HEK293 (cell line): Measurements from ENCODE around the gene PEX14.

ENCODE experiments used
- BCL11A ChIP-seq: fragments of 450-650 bp; formaldehyde crosslinking; IDR thresholded peaks from 2 replicates; pipeline ENCODE4 v1.5.1; 2016; ENCODE audit warnings: low read depth, missing biosample characterization, missing genetic modification characterization
- BCL11B ChIP-seq: fragments of 450-650 bp; formaldehyde crosslinking; IDR thresholded peaks from 2 replicates; pipeline ENCODE4 v1.5.1; 2016; ENCODE audit warnings: low read depth, missing biosample characterization, missing genetic modification characterization
- GLI2 ChIP-seq: fragments of 450-650 bp; formaldehyde crosslinking; IDR thresholded peaks from 2 replicates; pipeline ENCODE4; 2017; ENCODE audit warnings: missing biosample characterization, missing genetic modification characterization, low read depth, borderline replicate concordance
- KLF10 ChIP-seq: fragments of 450-650 bp; IDR thresholded peaks from 2 replicates; pipeline ENCODE4 v1.5.1; 2018; ENCODE audit warnings: missing biosample characterization, mild to moderate bottlenecking, missing genetic modification characterization
- KLF17 ChIP-seq: fragments of 450-650 bp; formaldehyde crosslinking; IDR thresholded peaks from 2 replicates; pipeline ENCODE4 v1.5.1; 2016; ENCODE audit warnings: missing biosample characterization, missing genetic modification characterization
- RBAK ChIP-seq: fragments of 450-650 bp; formaldehyde crosslinking; IDR thresholded peaks from 2 replicates; pipeline ENCODE4 v1.5.1; 2016; ENCODE audit warnings: missing biosample characterization, missing genetic modification characterization
- ZBTB17 ChIP-seq: fragments of 450-650 bp; formaldehyde crosslinking; IDR thresholded peaks from 2 replicates; pipeline ENCODE4 v1.5.1; 2016; ENCODE audit warnings: missing biosample characterization, missing genetic modification characterization
- ZBTB8A ChIP-seq: fragments of 450-650 bp; formaldehyde crosslinking; IDR thresholded peaks from 2 replicates; pipeline ENCODE4 v1.5.1; 2016; ENCODE audit warnings: missing biosample characterization, missing genetic modification characterization
- ZIC2 ChIP-seq: fragments of 450-650 bp; formaldehyde crosslinking; IDR thresholded peaks from 2 replicates; pipeline ENCODE4 v1.5.1; 2016; ENCODE audit warnings: missing biosample characterization, missing genetic modification characterization
- ZNF311 ChIP-seq: fragments of 450-650 bp; formaldehyde crosslinking; IDR thresholded peaks from 2 replicates; pipeline ENCODE4 v1.5.1; 2017; ENCODE audit warnings: missing biosample characterization, missing genetic modification characterization, borderline replicate concordance
- ZNF324 ChIP-seq: fragments of 450-650 bp; formaldehyde crosslinking; IDR thresholded peaks from 2 replicates; pipeline ENCODE4 v1.5.1; 2016; ENCODE audit warnings: missing biosample characterization, missing genetic modification characterization
- ZNF341 ChIP-seq: fragments of 450-650 bp; formaldehyde crosslinking; IDR thresholded peaks from 2 replicates; pipeline ENCODE4; 2016; ENCODE audit warnings: low read depth, missing biosample characterization, missing genetic modification characterization
- ZNF366 ChIP-seq: fragments of 450-650 bp; formaldehyde crosslinking; conservative IDR thresholded peaks from 2 replicates; pipeline ENCODE4 v1.5.1; 2016; ENCODE audit warnings: missing biosample characterization, missing genetic modification characterization
- ZNF391 ChIP-seq: fragments of 450-650 bp; formaldehyde crosslinking; IDR thresholded peaks from 2 replicates; pipeline ENCODE4 v1.5.1; 2016; ENCODE audit warnings: low read depth, missing biosample characterization, missing genetic modification characterization, borderline replicate concordance
- ZNF624 ChIP-seq: fragments of 450-650 bp; formaldehyde crosslinking; IDR thresholded peaks from 2 replicates; pipeline ENCODE4 v1.5.1; 2017; ENCODE audit warnings: missing biosample characterization, missing genetic modification characterization
- ZNF658 ChIP-seq: fragments of 450-650 bp; formaldehyde crosslinking; IDR thresholded peaks from 2 replicates; pipeline ENCODE4; 2016; ENCODE audit warnings: missing biosample characterization, missing genetic modification characterization
- ZNF777 ChIP-seq: fragments of 450-650 bp; formaldehyde crosslinking; IDR thresholded peaks from 2 replicates; pipeline ENCODE4 v1.5.1; 2017; ENCODE audit warnings: missing biosample characterization, missing genetic modification characterization, borderline replicate concordance
- ZNF843 ChIP-seq: fragments of 450-650 bp; formaldehyde crosslinking; IDR thresholded peaks from 2 replicates; pipeline ENCODE4 v1.5.1; 2016; ENCODE audit warnings: missing biosample characterization, missing genetic modification characterization
- ZXDB ChIP-seq: fragments of 450-650 bp; formaldehyde crosslinking; IDR thresholded peaks from 2 replicates; pipeline ENCODE4 v1.5.1; 2016; ENCODE audit warnings: missing biosample characterization, missing genetic modification characterization
- TF ChIP-seq, protein P1 (sequence below): fragments of 450-650 bp; formaldehyde crosslinking; IDR thresholded peaks from 2 replicates; pipeline ENCODE4 v1.5.1; 2016; ENCODE audit warnings: missing biosample characterization, missing genetic modification characterization, borderline replicate concordance
- TF ChIP-seq, protein P2 (sequence below): fragments of 450-650 bp; formaldehyde crosslinking; IDR thresholded peaks from 2 replicates; pipeline ENCODE4 v1.5.0; 2017; ENCODE audit warnings: missing biosample characterization, missing genetic modification characterization, borderline replicate concordance
- TF ChIP-seq, protein P3 (sequence below): fragments of 450-650 bp; formaldehyde crosslinking; IDR thresholded peaks from 2 replicates; pipeline ENCODE4 v1.5.1; 2016; ENCODE audit warnings: missing biosample characterization, missing genetic modification characterization
- TF ChIP-seq, protein P4 (sequence below): fragments of 450-650 bp; formaldehyde crosslinking; optimal IDR thresholded peaks from 2 replicates; pipeline ENCODE3; 2016; ENCODE audit warnings: missing biosample characterization, mild to moderate bottlenecking, missing genetic modification characterization
- TF ChIP-seq, protein P5 (sequence below): fragments of 450-650 bp; formaldehyde crosslinking; IDR thresholded peaks from 2 replicates; pipeline ENCODE4 v1.5.1; 2016; ENCODE audit warnings: missing biosample characterization, missing genetic modification characterization

PEX14 gene

GRCh38 chr1:10674700-10675609 lies 200.2 kb downstream of the PEX14 start (continued):
- TF ChIP-seq ZNF391 (tag by site-specific recombination): no peak
- TF ChIP-seq, protein P1, sequence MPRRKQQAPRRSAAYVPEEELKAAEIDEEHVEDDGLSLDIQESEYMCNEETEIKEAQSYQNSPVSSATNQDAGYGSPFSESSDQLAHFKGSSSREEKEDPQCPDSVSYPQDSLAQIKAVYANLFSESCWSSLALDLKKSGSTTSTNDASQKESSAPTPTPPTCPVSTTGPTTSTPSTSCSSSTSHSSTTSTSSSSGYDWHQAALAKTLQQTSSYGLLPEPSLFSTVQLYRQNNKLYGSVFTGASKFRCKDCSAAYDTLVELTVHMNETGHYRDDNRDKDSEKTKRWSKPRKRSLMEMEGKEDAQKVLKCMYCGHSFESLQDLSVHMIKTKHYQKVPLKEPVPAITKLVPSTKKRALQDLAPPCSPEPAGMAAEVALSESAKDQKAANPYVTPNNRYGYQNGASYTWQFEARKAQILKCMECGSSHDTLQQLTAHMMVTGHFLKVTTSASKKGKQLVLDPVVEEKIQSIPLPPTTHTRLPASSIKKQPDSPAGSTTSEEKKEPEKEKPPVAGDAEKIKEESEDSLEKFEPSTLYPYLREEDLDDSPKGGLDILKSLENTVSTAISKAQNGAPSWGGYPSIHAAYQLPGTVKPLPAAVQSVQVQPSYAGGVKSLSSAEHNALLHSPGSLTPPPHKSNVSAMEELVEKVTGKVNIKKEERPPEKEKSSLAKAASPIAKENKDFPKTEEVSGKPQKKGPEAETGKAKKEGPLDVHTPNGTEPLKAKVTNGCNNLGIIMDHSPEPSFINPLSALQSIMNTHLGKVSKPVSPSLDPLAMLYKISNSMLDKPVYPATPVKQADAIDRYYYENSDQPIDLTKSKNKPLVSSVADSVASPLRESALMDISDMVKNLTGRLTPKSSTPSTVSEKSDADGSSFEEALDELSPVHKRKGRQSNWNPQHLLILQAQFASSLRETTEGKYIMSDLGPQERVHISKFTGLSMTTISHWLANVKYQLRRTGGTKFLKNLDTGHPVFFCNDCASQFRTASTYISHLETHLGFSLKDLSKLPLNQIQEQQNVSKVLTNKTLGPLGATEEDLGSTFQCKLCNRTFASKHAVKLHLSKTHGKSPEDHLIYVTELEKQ (tag by site-specific recombination): peak; percentile 21; the same call in 1 of the 2 replicates
- peak; percentile 79 for TF ChIP-seq ZNF843 (tag by site-specific recombination)
- TF ChIP-seq, protein P2, sequence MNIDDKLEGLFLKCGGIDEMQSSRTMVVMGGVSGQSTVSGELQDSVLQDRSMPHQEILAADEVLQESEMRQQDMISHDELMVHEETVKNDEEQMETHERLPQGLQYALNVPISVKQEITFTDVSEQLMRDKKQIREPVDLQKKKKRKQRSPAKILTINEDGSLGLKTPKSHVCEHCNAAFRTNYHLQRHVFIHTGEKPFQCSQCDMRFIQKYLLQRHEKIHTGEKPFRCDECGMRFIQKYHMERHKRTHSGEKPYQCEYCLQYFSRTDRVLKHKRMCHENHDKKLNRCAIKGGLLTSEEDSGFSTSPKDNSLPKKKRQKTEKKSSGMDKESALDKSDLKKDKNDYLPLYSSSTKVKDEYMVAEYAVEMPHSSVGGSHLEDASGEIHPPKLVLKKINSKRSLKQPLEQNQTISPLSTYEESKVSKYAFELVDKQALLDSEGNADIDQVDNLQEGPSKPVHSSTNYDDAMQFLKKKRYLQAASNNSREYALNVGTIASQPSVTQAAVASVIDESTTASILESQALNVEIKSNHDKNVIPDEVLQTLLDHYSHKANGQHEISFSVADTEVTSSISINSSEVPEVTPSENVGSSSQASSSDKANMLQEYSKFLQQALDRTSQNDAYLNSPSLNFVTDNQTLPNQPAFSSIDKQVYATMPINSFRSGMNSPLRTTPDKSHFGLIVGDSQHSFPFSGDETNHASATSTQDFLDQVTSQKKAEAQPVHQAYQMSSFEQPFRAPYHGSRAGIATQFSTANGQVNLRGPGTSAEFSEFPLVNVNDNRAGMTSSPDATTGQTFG (tag by site-specific recombination): no peak
- TF ChIP-seq KLF17 (tag by site-specific recombination): peak; percentile 92
- TF ChIP-seq ZNF324 (tag by site-specific recombination): 0 out of 2 replicates have a peak, but pooled peaks have one; percentile 27
- peak; percentile 46; the same call in 1 of the 2 replicates for TF ChIP-seq ZXDB (tag by site-specific recombination)
- TF ChIP-seq, protein P3, sequence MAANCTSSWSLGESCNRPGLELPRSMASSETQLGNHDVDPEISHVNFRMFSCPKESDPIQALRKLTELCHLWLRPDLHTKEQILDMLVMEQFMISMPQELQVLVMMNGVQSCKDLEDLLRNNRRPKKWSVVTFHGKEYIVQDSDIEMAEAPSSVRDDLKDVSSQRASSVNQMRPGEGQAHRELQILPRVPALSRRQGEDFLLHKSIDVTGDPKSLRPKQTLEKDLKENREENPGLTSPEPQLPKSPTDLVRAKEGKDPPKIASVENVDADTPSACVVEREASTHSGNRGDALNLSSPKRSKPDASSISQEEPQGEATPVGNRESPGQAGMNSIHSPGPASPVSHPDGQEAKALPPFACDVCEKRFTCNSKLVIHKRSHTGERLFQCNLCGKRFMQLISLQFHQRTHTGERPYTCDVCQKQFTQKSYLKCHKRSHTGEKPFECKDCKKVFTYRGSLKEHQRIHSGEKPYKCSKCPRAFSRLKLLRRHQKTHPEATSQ: no peak
- 0 out of 2 replicates have a peak, but pooled peaks have one; percentile 20 for TF ChIP-seq ZNF366
- TF ChIP-seq, protein P4, sequence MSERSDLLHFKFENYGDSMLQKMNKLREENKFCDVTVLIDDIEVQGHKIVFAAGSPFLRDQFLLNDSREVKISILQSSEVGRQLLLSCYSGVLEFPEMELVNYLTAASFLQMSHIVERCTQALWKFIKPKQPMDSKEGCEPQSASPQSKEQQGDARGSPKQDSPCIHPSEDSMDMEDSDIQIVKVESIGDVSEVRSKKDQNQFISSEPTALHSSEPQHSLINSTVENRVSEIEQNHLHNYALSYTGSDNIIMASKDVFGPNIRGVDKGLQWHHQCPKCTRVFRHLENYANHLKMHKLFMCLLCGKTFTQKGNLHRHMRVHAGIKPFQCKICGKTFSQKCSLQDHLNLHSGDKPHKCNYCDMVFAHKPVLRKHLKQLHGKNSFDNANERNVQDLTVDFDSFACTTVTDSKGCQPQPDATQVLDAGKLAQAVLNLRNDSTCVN (tag by site-specific recombination): peak; percentile 13
- no peak for TF ChIP-seq RBAK
- no peak for TF ChIP-seq ZNF624 (tag by site-specific recombination)
- TF ChIP-seq KLF10 (tag by site-specific recombination): peak; percentile 57; the same call in 1 of the 2 replicates
- TF ChIP-seq ZNF311: no peak
- TF ChIP-seq ZBTB8A (tag by site-specific recombination): peak; percentile 67
- peak; percentile 69; the same call in 1 of the 2 replicates for TF ChIP-seq GLI2 (tag by site-specific recombination)
- TF ChIP-seq BCL11A (tag by site-specific recombination): peak; percentile 71
- 0 out of 2 replicates have a peak, but pooled peaks have one; percentile 23 for TF ChIP-seq BCL11B
- no peak for TF ChIP-seq ZNF658 (tag by site-specific recombination)
- TF ChIP-seq ZNF341 (tag by site-specific recombination): peak; percentile 60; the same call in 1 of the 2 replicates
- peak; percentile 40; the same call in 1 of the 2 replicates for TF ChIP-seq ZBTB17 (tag by site-specific recombination)
- peak; percentile 69 for TF ChIP-seq ZIC2 (tag by site-specific recombination)
- no peak for TF ChIP-seq ZNF777 (tag by site-specific recombination)
- TF ChIP-seq, protein P5, sequence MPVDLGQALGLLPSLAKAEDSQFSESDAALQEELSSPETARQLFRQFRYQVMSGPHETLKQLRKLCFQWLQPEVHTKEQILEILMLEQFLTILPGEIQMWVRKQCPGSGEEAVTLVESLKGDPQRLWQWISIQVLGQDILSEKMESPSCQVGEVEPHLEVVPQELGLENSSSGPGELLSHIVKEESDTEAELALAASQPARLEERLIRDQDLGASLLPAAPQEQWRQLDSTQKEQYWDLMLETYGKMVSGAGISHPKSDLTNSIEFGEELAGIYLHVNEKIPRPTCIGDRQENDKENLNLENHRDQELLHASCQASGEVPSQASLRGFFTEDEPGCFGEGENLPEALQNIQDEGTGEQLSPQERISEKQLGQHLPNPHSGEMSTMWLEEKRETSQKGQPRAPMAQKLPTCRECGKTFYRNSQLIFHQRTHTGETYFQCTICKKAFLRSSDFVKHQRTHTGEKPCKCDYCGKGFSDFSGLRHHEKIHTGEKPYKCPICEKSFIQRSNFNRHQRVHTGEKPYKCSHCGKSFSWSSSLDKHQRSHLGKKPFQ (tag by site-specific recombination): peak; percentile 27; the same call in 1 of the 2 replicates
